ENCODE measurements around the gene CUX1.
"Not testable (repeated sequence)": the region's sequence is repeated elsewhere in the genome, so short reads cannot be mapped to it uniquely, and the experiment has no call there.

The CUX1 gene

GRCh38 chr7:102111061-102112041, 293.9 kb downstream of the CUX1 start:
- no peak for DNase-seq

GRCh38 chr7:102115181-102115580, 297.8 kb downstream of the CUX1 start:
- no peak for DNase-seq

- no peak for DNase-seq
Observed at GRCh38 chr7:102115931-102116330, 298.5 kb downstream of the CUX1 start.

GRCh38 chr7:102117743-102118142, 300.3 kb downstream of the CUX1 start:
- no peak for DNase-seq

GRCh38 chr7:102119213-102119651, 301.8 kb downstream of the CUX1 start:
- no peak for DNase-seq

GRCh38 chr7:102119925-102120324, 302.5 kb downstream of the CUX1 start:
- no peak for DNase-seq

- no peak for DNase-seq
Observed at GRCh38 chr7:102120666-102121195, 303.3 kb downstream of the CUX1 start.

- DNase-seq: no peak
Observed at GRCh38 chr7:102122026-102122425, 304.6 kb downstream of the CUX1 start.

- DNase-seq: no peak
Observed at GRCh38 chr7:102125127-102125596, 307.7 kb downstream of the CUX1 start.

- no peak for DNase-seq
Observed at GRCh38 chr7:102128303-102128702, 310.9 kb downstream of the CUX1 start.

- DNase-seq: no peak
Observed at GRCh38 chr7:102129636-102130370, 312.4 kb downstream of the CUX1 start.

GRCh38 chr7:102132209-102132752, 314.9 kb downstream of the CUX1 start:
- DNase-seq: no peak

GRCh38 chr7:102138676-102139075, 321.2 kb downstream of the CUX1 start:
- DNase-seq: no peak

GRCh38 chr7:102140952-102141370, 323.5 kb downstream of the CUX1 start:
- DNase-seq: no peak

- DNase-seq: not testable (repeated sequence)
Observed at GRCh38 chr7:102142433-102142832, 325.0 kb downstream of the CUX1 start.

GRCh38 chr7:102146122-102146521, 328.7 kb downstream of the CUX1 start:
- no peak for DNase-seq

- DNase-seq: no peak
Observed at GRCh38 chr7:102147008-102147407, 329.6 kb downstream of the CUX1 start.

GRCh38 chr7:102148799-102149198, 331.4 kb downstream of the CUX1 start:
- DNase-seq: no peak

- DNase-seq: no peak
Observed at GRCh38 chr7:102149416-102149815, 332.0 kb downstream of the CUX1 start.

- no peak for DNase-seq
Observed at GRCh38 chr7:102150266-102150665, 332.8 kb downstream of the CUX1 start.

GRCh38 chr7:102152672-102153598, 335.5 kb downstream of the CUX1 start:
- no peak for DNase-seq

GRCh38 chr7:102153599-102153946, 336.1 kb downstream of the CUX1 start:
- DNase-seq: no peak

Data from effector CD4-positive, alpha-beta T cell (primary cell).